Measurements from ENCODE around the gene GINS3.

The GINS3 gene

GRCh38 chr16:58425756-58426494, 33.7 kb downstream of the GINS3 start:
- DNase-seq (ENCODE audit: low spot score) = no peak

GRCh38 chr16:58426966-58427365, 34.7 kb downstream of the GINS3 start:
- no peak for DNase-seq (ENCODE audit: low spot score)

DNA sequence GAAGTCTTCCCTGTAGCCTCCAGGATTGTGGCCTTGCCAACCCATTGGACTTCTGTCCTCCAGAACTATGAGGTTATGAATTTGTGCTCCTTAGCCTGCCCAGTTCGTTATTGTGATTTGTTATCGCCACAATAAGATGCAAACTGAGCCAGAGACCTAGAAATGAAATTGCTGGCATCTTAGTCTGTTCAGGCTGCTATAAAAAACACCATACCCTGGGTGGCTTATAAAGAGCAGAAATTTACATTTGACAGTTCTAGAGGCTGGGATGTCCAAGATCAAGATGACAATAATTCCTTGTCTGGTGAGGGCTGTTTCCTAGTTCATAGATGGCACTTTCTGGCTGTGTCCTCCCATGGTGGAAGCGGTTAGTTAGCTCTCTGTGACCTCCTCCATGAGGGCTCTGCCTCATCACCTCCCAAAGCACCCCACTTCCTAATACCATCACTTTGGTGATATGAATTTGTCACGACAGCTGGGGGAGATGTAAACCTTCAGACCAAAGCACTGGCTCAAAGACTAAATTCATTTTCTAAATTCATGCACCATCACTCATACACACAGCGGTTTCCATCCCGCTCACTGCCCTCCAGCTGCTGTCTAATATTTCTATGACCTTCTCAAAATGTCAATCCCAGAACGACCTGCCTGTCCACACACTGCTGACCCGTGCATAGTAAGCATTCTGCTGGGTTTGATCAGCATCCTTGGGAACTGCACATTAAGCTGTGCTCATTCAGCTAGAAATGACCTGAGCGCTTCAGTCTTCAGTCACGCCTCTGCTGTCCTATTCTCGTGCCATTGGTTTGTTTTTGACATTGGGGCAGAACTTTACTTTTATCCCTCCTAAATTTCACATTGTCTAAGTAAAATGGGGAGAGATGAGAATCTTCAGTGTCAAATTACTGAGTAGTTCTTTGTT, 36.6 kb downstream of the GINS3 start:
- no peak for DNase-seq (ENCODE audit: low spot score)

DNA sequence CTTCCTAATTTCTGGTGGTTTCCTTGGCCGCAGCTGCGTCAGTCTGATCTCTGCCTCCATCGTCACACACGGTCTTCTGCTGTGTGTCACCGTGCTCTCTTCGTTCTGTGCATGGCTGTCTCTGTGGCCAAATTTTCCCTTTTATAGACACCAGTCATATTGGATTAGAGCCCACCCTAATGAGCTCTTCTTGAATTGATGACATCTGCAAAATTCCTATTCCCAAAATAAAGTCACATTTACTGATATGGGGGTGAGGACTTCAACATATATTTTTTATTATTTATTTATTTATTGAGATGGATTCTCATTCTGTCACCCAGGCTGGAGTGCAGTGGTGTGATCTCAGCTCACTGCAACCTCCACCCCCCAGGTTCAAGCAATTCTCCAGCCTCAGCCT, 38.4 kb downstream of the GINS3 start:
- no peak for DNase-seq (ENCODE audit: low spot score)

- DNase-seq (ENCODE audit: low spot score) = no peak
Measured at GRCh38 chr16:58433569-58433951, 41.3 kb downstream of the GINS3 start.

- no peak for DNase-seq (ENCODE audit: low spot score)
Measured at GRCh38 chr16:58435779-58436178, 43.5 kb downstream of the GINS3 start.

DNA sequence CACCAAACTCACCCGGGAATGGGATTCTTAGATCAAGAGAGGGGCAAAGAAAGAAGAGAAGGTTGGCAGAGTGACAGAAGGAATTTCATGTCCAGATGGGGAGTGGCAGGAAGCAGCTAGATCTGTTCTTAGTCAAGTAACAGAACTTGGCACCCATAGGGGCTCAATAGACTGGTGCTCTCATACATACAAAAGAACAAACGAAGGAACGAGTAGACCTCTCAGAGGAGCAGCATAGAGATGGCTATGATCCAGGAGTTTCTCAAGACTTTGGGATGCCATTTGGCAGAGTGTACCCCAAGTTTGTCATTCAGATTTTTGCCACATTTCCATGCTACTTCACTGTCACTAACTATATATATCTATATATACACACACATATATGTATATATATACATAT, 47.9 kb downstream of the GINS3 start:
- DNase-seq (ENCODE audit: low spot score) = no peak

DNA sequence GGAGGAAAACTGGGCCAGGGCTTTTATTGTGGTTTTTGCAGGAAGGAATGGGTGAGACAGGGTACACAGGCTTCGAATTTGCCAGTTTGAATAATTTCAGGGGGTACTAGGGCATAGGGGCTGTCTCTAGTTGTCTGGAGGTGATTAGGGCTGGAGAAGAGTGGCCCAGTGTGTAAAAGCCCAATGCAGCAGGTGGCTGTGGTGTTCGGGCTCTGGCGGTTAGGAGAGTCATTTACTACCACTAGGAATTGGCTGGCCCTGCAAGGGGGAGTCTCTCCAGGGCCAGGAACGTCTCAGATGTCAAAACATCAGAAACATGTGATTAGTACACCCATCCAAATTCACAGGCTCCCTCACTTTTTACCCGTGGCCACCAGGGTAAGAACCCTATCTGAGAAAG, 50.3 kb downstream of the GINS3 start:
- no peak for DNase-seq (ENCODE audit: low spot score)

DNA sequence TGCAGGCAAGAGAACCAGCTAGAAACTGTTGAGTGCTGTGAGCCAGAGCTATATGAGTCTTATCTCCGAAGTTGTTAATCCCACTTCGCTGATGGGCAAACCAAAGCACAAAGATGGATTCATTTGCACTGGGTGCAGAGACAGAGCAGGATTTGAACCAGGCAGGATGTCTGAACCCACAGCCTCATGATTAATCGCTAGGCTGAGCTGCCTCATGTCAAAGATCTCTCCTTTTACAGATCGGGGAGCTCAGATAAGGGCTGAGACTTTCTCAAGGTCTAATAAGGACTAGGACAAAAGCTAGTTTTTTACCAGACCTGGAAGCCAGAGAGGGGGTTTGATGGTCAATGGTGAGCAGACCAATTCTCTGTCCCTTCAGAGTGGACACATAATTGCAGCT, 51.5 kb downstream of the GINS3 start:
- no peak for DNase-seq (ENCODE audit: low spot score)

- DNase-seq (ENCODE audit: low spot score) = no peak
Measured at GRCh38 chr16:58444265-58444664, 52.0 kb downstream of the GINS3 start.

- DNase-seq (ENCODE audit: low spot score) = no peak
Measured at GRCh38 chr16:58448890-58449289, 56.6 kb downstream of the GINS3 start.

DNA sequence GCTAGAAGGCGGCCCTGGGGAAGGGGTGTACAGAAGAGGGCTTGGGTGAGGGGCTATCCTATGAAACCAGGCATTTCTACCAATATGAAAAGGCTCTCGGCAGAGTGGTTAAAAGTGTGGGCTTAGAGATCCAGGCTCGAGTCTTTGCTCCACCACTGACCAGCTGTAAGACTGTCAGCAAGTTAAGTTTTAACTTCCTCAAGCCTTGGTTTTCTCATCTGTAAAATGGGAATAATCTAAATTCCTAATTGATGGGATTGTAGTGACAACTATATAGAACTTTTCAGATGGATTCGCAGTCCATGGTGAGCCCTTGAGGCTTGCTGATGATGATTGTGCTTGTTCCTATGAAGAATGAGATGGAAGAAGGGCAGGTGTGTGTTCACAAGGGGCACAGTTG, 57.0 kb downstream of the GINS3 start:
- DNase-seq (ENCODE audit: low spot score) = no peak

- no peak for DNase-seq (ENCODE audit: low spot score)
Measured at GRCh38 chr16:58449768-58450167, 57.5 kb downstream of the GINS3 start.

DNA sequence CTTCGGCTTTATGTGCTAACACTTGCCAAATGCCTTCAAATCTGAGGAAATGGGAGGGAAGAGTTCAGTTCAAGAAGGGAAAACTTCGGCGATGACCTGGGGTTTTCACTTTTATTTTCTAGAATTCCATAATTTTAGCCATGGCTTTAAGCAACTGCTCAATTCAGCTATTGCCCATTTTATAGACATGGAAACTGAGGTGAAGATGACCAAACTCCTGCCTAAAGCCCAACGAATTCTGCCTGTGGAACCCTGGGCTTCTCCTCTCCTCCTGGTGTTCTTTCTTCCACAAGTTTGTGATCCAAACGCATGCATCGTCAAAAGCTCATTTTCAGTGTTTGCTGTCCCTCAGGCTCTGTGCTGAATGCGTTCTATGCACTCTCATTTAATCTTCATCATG, 58.3 kb downstream of the GINS3 start:
- DNase-seq (ENCODE audit: low spot score) = no peak

DNA sequence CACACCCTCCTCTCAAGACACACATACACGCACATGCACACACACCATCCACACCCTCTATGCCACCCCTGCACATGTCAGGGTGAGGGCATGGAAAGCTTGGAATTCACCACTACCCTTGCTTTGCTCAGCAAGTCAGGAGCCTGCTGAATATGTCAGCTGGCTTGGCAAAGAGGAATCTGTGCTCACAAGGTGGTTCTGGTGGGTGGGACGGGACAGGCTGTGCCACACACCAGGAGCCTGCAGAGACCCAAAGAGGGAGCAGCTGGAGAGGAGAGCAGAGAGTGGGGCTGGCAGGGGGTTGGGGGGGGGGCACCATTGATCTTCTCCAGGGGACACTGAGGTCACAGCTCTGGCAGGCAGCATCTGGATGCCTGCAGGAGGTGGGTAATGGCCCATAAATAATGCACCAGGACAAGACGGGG, 59.0 kb downstream of the GINS3 start:
- DNase-seq (ENCODE audit: low spot score) = no peak

DNA sequence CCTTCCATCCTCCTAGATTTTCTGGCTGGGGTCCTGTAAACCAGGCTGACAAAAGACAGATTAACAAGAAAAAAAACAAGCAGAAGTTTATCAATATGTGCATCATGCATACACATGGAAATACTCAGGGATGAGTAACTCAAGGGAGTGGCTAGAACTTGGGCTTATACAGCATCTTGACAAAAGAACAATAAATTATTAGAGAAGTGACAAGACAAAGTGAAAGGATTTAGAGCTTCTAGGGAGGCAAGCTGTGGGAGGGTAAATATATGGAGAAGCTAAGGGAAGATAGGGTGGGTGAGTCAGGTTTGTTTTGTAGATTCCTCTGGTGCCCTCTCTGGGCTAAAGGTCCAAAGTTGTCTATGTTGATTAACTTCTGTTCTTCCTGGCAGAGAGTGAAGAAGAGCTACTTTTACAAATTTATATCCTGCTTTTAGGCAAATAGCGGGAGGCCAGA, 59.7 kb downstream of the GINS3 start:
- DNase-seq (ENCODE audit: low spot score) = no peak

GRCh38 chr16:58452640-58453039, 60.4 kb downstream of the GINS3 start:
- no peak for DNase-seq (ENCODE audit: low spot score)

- no peak for DNase-seq (ENCODE audit: low spot score)
Measured at GRCh38 chr16:58454178-58454577, 61.9 kb downstream of the GINS3 start.

GRCh38 chr16:58454856-58455255, 62.6 kb downstream of the GINS3 start:
- no peak for DNase-seq (ENCODE audit: low spot score)
